HEK293 (cell line): ENCODE data around the gene CACHD1.

ENCODE experiments used
- TCF7L2 ChIP-seq: IDR thresholded peaks from 2 replicates; pipeline ENCODE4 v1.6.1; 2011; ENCODE audit warnings: low read depth, mild to moderate bottlenecking, inconsistent platforms, low read length, moderate library complexity, borderline replicate concordance
- TF ChIP-seq, protein P1 (sequence below): fragments of 450-650 bp; formaldehyde crosslinking; IDR thresholded peaks from 2 replicates; pipeline ENCODE4 v1.5.1; 2016; ENCODE audit warnings: missing biosample characterization, missing genetic modification characterization, low read depth
- TF ChIP-seq, protein P2 (sequence below): fragments of 450-650 bp; formaldehyde crosslinking; IDR thresholded peaks from 2 replicates; pipeline ENCODE4 v1.5.1; 2016; ENCODE audit warnings: missing biosample characterization, missing genetic modification characterization
- TF ChIP-seq, protein P3 (sequence below): fragments of 450-650 bp; formaldehyde crosslinking; IDR thresholded peaks from 2 replicates; pipeline ENCODE4 v1.5.1; 2016; ENCODE audit warnings: missing biosample characterization, missing genetic modification characterization, borderline replicate concordance

DNA sequence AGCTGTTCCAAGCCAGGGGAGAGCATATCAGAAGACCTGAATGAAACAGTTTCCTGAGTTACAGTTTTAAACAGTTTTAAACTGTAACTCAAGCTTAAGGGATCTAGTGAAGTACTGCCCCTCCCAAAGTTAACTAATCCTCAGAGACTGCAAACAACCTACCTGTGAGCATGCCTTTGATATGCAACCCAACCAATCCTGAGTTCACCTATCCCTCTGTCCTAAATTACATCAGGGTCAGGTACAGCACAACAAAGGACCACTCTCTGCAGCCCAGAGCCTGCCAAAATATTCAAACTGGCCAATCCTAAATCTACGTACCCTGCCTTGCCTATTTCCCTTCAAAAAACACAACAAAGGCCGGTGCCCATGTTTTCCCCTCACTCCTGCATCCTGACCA, 242.1 kb downstream of the CACHD1 start:
- TF ChIP-seq, protein P1, sequence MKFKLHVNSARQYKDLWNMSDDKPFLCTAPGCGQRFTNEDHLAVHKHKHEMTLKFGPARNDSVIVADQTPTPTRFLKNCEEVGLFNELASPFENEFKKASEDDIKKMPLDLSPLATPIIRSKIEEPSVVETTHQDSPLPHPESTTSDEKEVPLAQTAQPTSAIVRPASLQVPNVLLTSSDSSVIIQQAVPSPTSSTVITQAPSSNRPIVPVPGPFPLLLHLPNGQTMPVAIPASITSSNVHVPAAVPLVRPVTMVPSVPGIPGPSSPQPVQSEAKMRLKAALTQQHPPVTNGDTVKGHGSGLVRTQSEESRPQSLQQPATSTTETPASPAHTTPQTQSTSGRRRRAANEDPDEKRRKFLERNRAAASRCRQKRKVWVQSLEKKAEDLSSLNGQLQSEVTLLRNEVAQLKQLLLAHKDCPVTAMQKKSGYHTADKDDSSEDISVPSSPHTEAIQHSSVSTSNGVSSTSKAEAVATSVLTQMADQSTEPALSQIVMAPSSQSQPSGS (tag by site-specific recombination): no peak
- TF ChIP-seq, protein P2, sequence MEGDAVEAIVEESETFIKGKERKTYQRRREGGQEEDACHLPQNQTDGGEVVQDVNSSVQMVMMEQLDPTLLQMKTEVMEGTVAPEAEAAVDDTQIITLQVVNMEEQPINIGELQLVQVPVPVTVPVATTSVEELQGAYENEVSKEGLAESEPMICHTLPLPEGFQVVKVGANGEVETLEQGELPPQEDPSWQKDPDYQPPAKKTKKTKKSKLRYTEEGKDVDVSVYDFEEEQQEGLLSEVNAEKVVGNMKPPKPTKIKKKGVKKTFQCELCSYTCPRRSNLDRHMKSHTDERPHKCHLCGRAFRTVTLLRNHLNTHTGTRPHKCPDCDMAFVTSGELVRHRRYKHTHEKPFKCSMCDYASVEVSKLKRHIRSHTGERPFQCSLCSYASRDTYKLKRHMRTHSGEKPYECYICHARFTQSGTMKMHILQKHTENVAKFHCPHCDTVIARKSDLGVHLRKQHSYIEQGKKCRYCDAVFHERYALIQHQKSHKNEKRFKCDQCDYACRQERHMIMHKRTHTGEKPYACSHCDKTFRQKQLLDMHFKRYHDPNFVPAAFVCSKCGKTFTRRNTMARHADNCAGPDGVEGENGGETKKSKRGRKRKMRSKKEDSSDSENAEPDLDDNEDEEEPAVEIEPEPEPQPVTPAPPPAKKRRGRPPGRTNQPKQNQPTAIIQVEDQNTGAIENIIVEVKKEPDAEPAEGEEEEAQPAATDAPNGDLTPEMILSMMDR (tag by site-specific recombination): no peak
- TF ChIP-seq, protein P3, sequence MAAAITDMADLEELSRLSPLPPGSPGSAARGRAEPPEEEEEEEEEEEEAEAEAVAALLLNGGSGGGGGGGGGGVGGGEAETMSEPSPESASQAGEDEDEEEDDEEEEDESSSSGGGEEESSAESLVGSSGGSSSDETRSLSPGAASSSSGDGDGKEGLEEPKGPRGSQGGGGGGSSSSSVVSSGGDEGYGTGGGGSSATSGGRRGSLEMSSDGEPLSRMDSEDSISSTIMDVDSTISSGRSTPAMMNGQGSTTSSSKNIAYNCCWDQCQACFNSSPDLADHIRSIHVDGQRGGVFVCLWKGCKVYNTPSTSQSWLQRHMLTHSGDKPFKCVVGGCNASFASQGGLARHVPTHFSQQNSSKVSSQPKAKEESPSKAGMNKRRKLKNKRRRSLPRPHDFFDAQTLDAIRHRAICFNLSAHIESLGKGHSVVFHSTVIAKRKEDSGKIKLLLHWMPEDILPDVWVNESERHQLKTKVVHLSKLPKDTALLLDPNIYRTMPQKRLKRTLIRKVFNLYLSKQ (tag by site-specific recombination): no peak
- TF ChIP-seq TCF7L2: no peak
